22Rv1 (cell line): ENCODE results near the gene LRRC55.

ENCODE experiments used
- CTCF ChIP-seq: fragments of 450-650 bp; IDR thresholded peaks from 2 replicates; pipeline ENCODE4 v1.5.1; 2017; ENCODE audit warnings: mild to moderate bottlenecking
- ZFX ChIP-seq: fragments of 450-650 bp; IDR thresholded peaks from 2 replicates; pipeline ENCODE4 v1.6.1; 2017; ENCODE audit warnings: antibody characterized with exemption, borderline replicate concordance

GRCh38 chr11:57154739-57155138 lies 27.0 kb upstream of the LRRC55 start:
- no peak for TF ChIP-seq CTCF
- no peak for TF ChIP-seq ZFX
